ENCODE results near the gene PSMA5.

GRCh38 chr1:109386054-109386717 lies 40.1 kb downstream of the PSMA5 start:
- TF ChIP-seq EZH2 (IDR thresholded peaks at IDR 0.05; ENCODE audit: low read length) (no peak), CTCF (optimal IDR thresholded peaks at IDR 0.05 in 1 of 3, IDR thresholded peaks at IDR 0.05 in 1 of 3, conservative IDR thresholded peaks at IDR 0.05 in 1 of 3; ENCODE audit: extremely low read depth in 1 of 3, insufficient read depth in 2 of 3, low read length in 3 of 3) (no peak)
